Naive thymus-derived CD8-positive, alpha-beta T cell (primary cell): ENCODE results near the gene ELAVL3. TPM values are rescaled to one million over a fixed set of nuclear protein-coding genes. Genes with fewer than 3 reads are reported as not detected.

Experiments
- ATAC-seq, 2 donors: fragments of 150-1000 bp; cut with Tn5 transposase in 1 of 2; sonication (Bioruptor Pico), chemical (Tn5 transposase) in 1 of 2; 1 replicate in 1 of 2; 2 replicates in 1 of 2; pipeline ENCODE4 v1.10.0; 2021; ENCODE audit warnings: mild to moderate bottlenecking in 2 of 2, moderate library complexity in 2 of 2
- POLR2A ChIA-PET: fragments of 350-600 bp; sonication (Branson Sonifier 250); formaldehyde crosslinking; loops from one replicate; lab custom pipeline; 2021; ENCODE audit warnings: antibody characterized with exemption; lab: Charles Lee
- DNase-seq, 10 donors: peaks; one replicate each; pipeline versions ENCODE4 v3.0.0 to v3.0.0-alpha.2; 2020 to 2022
- H3K27ac Mint-ChIP-seq, 10 donors: one replicate each; pipeline ENCODE4 v1.8.0; 2020 to 2022; ENCODE audit warnings: mild to moderate bottlenecking in 10 of 10, mixed read lengths in 10 of 10, moderate library complexity in 4 of 10, inconsistent platforms in 1 of 10
- H3K27me3 Mint-ChIP-seq, 5 donors: one replicate each; pipeline ENCODE4 v1.8.0; 2021 to 2022; ENCODE audit warnings: mixed read lengths in 5 of 5
- H3K36me3 Mint-ChIP-seq, 3 donors: one replicate each; pipeline ENCODE4 v1.8.0; 2020 to 2022; ENCODE audit warnings: mixed read lengths in 3 of 3, mild to moderate bottlenecking in 2 of 3, inconsistent platforms in 1 of 3
- H3K4me1 Mint-ChIP-seq, 4 donors: one replicate each; pipeline ENCODE4 v1.8.0; 2021 to 2022; ENCODE audit warnings: mixed read lengths in 4 of 4
- H3K4me3 Mint-ChIP-seq, 10 donors: one replicate each; pipeline ENCODE4 v1.8.0; 2020 to 2022; ENCODE audit warnings: mild to moderate bottlenecking in 10 of 10, mixed read lengths in 10 of 10, moderate library complexity in 6 of 10, inconsistent platforms in 1 of 10
- H3K9me3 Mint-ChIP-seq, 9 donors: one replicate each; pipeline ENCODE4 v1.8.0; 2020 to 2022; ENCODE audit warnings: mixed read lengths in 9 of 9, mild to moderate bottlenecking in 3 of 9, inconsistent platforms in 1 of 9, moderate library complexity in 1 of 9
- polyA plus RNA-seq, 3 donors: library from polyadenylated mRNA; unstranded; fragments of 300-500 nt; fragmentation: Illumina TruSeq; gene quantifications; one replicate each; pipeline ENCODE4 v1.2.3, GENCODE V29; 2021
- total RNA-seq, 8 experiments: library from RNA in 2 of 8; stranded (reverse) in 2 of 8; gene quantifications; one replicate each; pipeline ENCODE4 v1.2.3 and lab custom pipeline; 2021 to 2026

ELAVL3 gene
- total and polyA plus RNA-seq, 5 experiments from 2014 or later = not detected

GRCh38 chr19:11453468-11454341, 27.1 kb downstream of the ELAVL3 start:
- ATAC-seq (peak; percentile 38 to 49), DNase-seq (peak in 1 of 10 donors; percentile 13)
- H3K27me3 Mint-ChIP-seq = peaks cover 0 to 13% (median 4%) of the 10 kb centered on the region in 5 donors
- H3K9me3 Mint-ChIP-seq = no peaks in the 10 kb centered on the region
- H3K4me1 Mint-ChIP-seq = peaks cover 0 to 3% (median 1%) of the 10 kb centered on the region in 4 donors
- POLR2A ChIA-PET = no interaction called here
- no peak overlapping the region for H3K27ac Mint-ChIP-seq
- H3K4me3 Mint-ChIP-seq = no peak overlapping the region
- peaks cover 0 to 21% (median 2%) of the 10 kb centered on the region in 3 donors for H3K36me3 Mint-ChIP-seq

GRCh38 chr19:11452620-11453310, 28.1 kb downstream of the ELAVL3 start:
- no peak overlapping the region for H3K4me3 Mint-ChIP-seq
- no peaks in the 10 kb centered on the region for H3K9me3 Mint-ChIP-seq
- H3K36me3 Mint-ChIP-seq = peaks cover 0 to 25% (median 2%) of the 10 kb centered on the region in 3 donors
- no peak for ATAC-seq
- no peak for DNase-seq
- POLR2A ChIA-PET = interaction anchor here (1.1 kb wide), 1 partner anchor 138 kb away, joined by 4 read pairs; no protein-coding TSS in a partner anchor
- H3K27me3 Mint-ChIP-seq = peaks cover 0 to 5% (median 0%) of the 10 kb centered on the region in 5 donors
- H3K27ac Mint-ChIP-seq = peak overlapping the region in 1 of 10 donors; percentile 47
- H3K4me1 Mint-ChIP-seq = peaks cover 0 to 3% (median 0%) of the 10 kb centered on the region in 4 donors

DNA sequence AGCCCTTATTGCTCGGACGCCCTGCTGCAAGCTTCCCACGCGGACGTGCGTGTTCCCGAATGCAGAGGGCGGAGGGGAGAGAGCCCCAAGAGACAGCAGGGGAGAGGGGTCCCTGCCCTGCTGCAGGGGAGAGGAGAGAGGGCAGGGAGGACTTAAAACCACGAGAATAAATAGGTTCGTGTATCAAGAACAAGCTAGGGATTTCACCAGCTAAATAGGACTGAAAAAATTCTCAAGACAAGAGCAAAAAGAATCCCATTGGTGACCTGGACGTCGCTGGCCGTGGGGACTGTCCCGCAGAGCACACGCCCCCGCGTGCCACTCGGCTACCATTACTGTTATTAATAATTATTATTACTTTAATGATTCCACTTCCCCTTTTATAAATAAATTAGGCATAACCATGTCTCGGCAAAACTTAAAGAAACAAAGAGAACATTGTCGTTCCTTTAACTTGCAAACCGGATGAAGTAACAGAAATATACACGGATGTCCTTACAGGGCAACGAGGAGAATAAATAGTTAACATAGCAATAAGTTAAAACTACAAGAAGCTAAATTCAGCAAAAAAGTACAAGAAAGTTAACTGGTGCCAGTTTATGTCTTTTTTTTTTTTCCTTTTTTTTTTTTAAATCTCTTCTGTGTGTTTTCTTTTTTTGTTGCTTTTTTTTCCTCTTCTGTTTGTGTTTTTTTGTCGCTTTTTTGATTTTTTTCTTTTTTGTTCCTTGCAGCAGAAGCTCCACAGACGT, 28.8 kb downstream of the ELAVL3 start:
- Mint-ChIP-seq H3K4me3 (no peak overlapping the region), H3K27me3 (peaks cover 0 to 5% (median 0%) of the 10 kb centered on the region in 5 donors), H3K27ac (peak overlapping the region in 1 of 10 donors; percentile 47), H3K4me1 (peaks cover 0 to 3% (median 0%) of the 10 kb centered on the region in 4 donors), H3K9me3 (no peaks in the 10 kb centered on the region), H3K36me3 (peaks cover 0 to 25% (median 2%) of the 10 kb centered on the region in 3 donors)
- POLR2A ChIA-PET = interaction anchor here (0.7 to 1.1 kb wide), 2 partner anchors 137 to 146 kb away, joined by 3 to 4 read pairs; no protein-coding TSS in a partner anchor
- ATAC-seq = no peak
- DNase-seq = no peak

GRCh38 chr19:11451327-11451870, 29.4 kb downstream of the ELAVL3 start:
- POLR2A ChIA-PET = interaction anchor here (0.7 kb wide), 1 partner anchor 147 kb away, joined by 3 read pairs; no protein-coding TSS in a partner anchor
- H3K9me3 Mint-ChIP-seq = no peaks in the 10 kb centered on the region
- H3K4me1 Mint-ChIP-seq = peaks cover 0 to 5% (median 0%) of the 10 kb centered on the region in 4 donors
- DNase-seq (no peak), ATAC-seq (no peak)
- no peak overlapping the region for H3K4me3 Mint-ChIP-seq
- peaks cover 0 to 28% (median 2%) of the 10 kb centered on the region in 3 donors for H3K36me3 Mint-ChIP-seq
- H3K27me3 Mint-ChIP-seq = peaks cover 0 to 5% (median 0%) of the 10 kb centered on the region in 5 donors
- no peak overlapping the region for H3K27ac Mint-ChIP-seq

DNA sequence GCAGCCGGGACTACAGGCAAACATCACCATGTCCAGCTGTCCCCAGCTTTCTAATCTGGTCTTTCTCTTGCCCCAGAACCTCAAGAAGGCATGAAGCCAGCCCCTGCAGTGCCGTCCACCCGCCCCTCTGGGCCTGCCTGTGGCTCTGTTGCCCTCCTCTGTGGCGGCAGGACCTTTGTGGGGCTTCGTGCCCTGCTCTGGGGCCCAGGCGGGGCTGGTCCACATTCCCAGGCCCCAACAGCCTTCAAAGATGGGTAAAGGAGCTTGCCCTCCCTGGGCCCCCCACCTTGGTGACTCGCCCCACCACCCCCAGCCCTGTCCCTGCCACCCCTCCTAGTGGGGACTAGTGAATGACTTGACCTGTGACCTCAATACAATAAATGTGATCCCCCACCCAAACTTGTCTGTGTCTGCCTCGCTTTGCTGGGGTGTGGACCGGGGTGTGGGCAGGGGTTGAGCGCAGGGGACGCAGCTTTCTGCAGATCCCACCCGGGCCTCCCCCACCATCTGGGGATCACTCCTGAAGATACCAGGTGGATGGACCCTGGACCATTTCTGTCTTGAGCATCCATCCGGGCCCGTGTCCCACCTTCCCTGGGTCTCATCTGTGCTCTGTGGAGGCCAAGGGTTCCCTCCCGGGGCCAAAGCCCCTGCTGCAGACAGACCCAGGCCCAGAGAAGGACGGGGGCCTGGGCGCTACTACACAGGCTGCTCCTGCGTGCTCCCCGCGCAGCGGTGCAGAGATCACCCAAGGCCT, 30.1 kb downstream of the ELAVL3 start:
- Mint-ChIP-seq H3K4me3 (no peak overlapping the region), H3K36me3 (peaks cover 0 to 28% (median 2%) of the 10 kb centered on the region in 3 donors), H3K27me3 (peaks cover 0 to 5% (median 0%) of the 10 kb centered on the region in 5 donors), H3K27ac (no peak overlapping the region), H3K9me3 (no peaks in the 10 kb centered on the region), H3K4me1 (peaks cover 0 to 5% (median 0%) of the 10 kb centered on the region in 4 donors)
- POLR2A ChIA-PET = no interaction called here
- DNase-seq (no peak), ATAC-seq (no peak)

DNA sequence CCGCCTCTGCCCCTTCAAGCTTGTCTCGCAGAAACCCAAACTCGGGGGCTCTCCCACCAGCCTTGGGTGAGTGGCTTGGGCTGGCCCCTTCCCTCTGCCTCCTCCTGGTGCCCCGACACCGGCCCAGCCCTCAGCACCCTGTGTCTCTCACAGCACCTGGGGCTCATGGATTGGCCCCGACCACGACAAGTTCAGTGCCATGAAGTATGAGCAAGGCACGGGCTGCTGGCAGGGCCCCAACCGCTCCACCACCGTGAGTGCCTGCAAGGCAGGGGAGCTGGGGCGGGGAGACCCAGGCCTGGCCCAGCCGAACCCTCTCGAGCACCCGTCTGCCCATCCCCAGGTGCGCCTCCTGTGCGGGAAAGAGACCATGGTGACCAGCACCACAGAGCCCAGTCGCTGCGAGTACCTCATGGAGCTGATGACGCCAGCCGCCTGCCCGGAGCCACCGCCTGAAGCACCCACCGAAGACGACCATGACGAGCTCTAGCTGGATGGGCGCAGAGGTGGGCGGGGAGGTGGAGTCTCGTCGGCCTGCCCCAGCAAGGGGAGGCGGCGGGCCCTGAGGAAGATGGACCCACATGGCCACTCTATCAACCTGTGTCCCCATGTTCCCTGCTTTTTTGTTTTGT, 31.8 kb downstream of the ELAVL3 start:
- Mint-ChIP-seq H3K27ac (no peak overlapping the region), H3K4me1 (peaks cover 0 to 5% (median 0%) of the 10 kb centered on the region in 4 donors), H3K9me3 (no peaks in the 10 kb centered on the region), H3K27me3 (peaks cover 0 to 5% (median 0%) of the 10 kb centered on the region in 5 donors), H3K4me3 (no peak overlapping the region), H3K36me3 (peaks cover 0 to 42% (median 2%) of the 10 kb centered on the region in 3 donors)
- DNase-seq = no peak
- ATAC-seq = no peak
- POLR2A ChIA-PET = no interaction called here

GRCh38 chr19:11448410-11448809, 32.4 kb downstream of the ELAVL3 start:
- no peak overlapping the region for H3K4me3 Mint-ChIP-seq
- H3K9me3 Mint-ChIP-seq = no peaks in the 10 kb centered on the region
- peaks cover 0 to 47% (median 2%) of the 10 kb centered on the region in 3 donors for H3K36me3 Mint-ChIP-seq
- ATAC-seq (no peak), DNase-seq (no peak)
- no peak overlapping the region for H3K27ac Mint-ChIP-seq
- H3K27me3 Mint-ChIP-seq = peaks cover 0 to 4% (median 0%) of the 10 kb centered on the region in 5 donors
- H3K4me1 Mint-ChIP-seq = peaks cover 0 to 5% (median 0%) of the 10 kb centered on the region in 4 donors
- POLR2A ChIA-PET = no interaction called here

- peaks cover 0 to 52% (median 2%) of the 10 kb centered on the region in 3 donors for H3K36me3 Mint-ChIP-seq
- H3K27me3 Mint-ChIP-seq = peaks cover 0 to 2% (median 0%) of the 10 kb centered on the region in 5 donors
- POLR2A ChIA-PET = no interaction called here
- no peak overlapping the region for H3K4me3 Mint-ChIP-seq
- peaks cover 0 to 2% (median 0%) of the 10 kb centered on the region in 4 donors for H3K4me1 Mint-ChIP-seq
- ATAC-seq (no peak), DNase-seq (no peak)
- no peak overlapping the region for H3K27ac Mint-ChIP-seq
- no peaks in the 10 kb centered on the region for H3K9me3 Mint-ChIP-seq
These were observed 33.2 kb downstream of the ELAVL3 start for GRCh38 chr19:11447347-11448262.

GRCh38 chr19:11446652-11447301, 34.1 kb downstream of the ELAVL3 start:
- POLR2A ChIA-PET = no interaction called here
- ATAC-seq = peak; percentile 46 to 70
- Mint-ChIP-seq H3K27ac (peak overlapping the region in 1 of 10 donors; percentile 15), H3K27me3 (no peaks in the 10 kb centered on the region), H3K4me3 (no peak overlapping the region), H3K4me1 (peaks cover 2 to 7% (median 6%) of the 10 kb centered on the region in 4 donors), H3K9me3 (no peaks in the 10 kb centered on the region), H3K36me3 (peaks cover 0 to 61% (median 5%) of the 10 kb centered on the region in 3 donors)
- DNase-seq = peak in 7 of 10 donors; percentile 31 to 75 (median 44)

GRCh38 chr19:11446271-11446651, 34.6 kb downstream of the ELAVL3 start:
- H3K4me3 Mint-ChIP-seq = no peak overlapping the region
- ATAC-seq (no peak), DNase-seq (no peak)
- H3K4me1 Mint-ChIP-seq = peaks cover 2 to 10% (median 8%) of the 10 kb centered on the region in 4 donors
- POLR2A ChIA-PET = no interaction called here
- no peaks in the 10 kb centered on the region for H3K27me3 Mint-ChIP-seq
- H3K36me3 Mint-ChIP-seq = peaks cover 0 to 65% (median 6%) of the 10 kb centered on the region in 3 donors
- H3K9me3 Mint-ChIP-seq = no peaks in the 10 kb centered on the region
- H3K27ac Mint-ChIP-seq = no peak overlapping the region
